Measurements from ENCODE around the gene TAF12. TPM values are rescaled to one million over a fixed set of nuclear protein-coding genes. Genes with fewer than 3 reads are reported as not detected.
"Not testable (repeated sequence)": the region's sequence is repeated elsewhere in the genome, so short reads cannot be mapped to it uniquely, and the experiment has no call there.

Gene TAF12
- total RNA-seq, 1 donor from 2014 or later, result 14.2 TPM

DNA sequence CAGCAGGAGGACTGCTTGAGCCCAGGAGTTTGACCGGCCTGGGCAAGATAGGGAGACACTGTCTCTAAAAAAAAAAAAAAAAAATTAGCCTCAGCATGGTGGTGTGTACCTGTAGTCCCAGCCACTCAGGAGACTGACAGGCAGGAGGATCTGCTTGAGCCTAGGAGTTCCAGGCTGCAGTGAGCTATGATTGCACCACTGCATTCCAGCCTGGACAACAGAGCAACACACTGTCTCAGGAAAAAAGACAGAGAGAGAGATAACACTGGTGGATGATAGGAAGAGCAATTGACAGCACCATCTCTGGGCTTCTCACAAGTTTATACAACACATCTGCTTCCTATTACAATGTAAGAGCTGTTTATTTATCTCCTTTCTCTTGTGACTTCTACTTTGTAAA, 3.2 kb upstream of the TAF12 start:
- Histone ChIP-seq H3K36me3 (no peaks in the 10 kb centered on the region), H3K27ac (peak overlapping the region; percentile 88), H3K9me3 (no peaks in the 10 kb centered on the region), H3K4me1 (peaks cover 43% of the 10 kb centered on the region), H3K4me3 (no peak overlapping the region), H3K27me3 (no peaks in the 10 kb centered on the region)
- DNase-seq (ENCODE audit: extremely low spot score in 2 of 2), result no peak
- intact Hi-C loops (cut with DNase I), result loop anchor here (10.0 kb wide), 2 partner anchors 89 to 229 kb away; partner anchors contain the start of gene YTHDF2
- TF ChIP-seq POLR2AphosphoS5 (IDR thresholded peaks at IDR 0.05; ENCODE audit: insufficient read depth in 1 of 2, low read depth in 1 of 2), result no peak
- TF ChIP-seq, protein P1, sequence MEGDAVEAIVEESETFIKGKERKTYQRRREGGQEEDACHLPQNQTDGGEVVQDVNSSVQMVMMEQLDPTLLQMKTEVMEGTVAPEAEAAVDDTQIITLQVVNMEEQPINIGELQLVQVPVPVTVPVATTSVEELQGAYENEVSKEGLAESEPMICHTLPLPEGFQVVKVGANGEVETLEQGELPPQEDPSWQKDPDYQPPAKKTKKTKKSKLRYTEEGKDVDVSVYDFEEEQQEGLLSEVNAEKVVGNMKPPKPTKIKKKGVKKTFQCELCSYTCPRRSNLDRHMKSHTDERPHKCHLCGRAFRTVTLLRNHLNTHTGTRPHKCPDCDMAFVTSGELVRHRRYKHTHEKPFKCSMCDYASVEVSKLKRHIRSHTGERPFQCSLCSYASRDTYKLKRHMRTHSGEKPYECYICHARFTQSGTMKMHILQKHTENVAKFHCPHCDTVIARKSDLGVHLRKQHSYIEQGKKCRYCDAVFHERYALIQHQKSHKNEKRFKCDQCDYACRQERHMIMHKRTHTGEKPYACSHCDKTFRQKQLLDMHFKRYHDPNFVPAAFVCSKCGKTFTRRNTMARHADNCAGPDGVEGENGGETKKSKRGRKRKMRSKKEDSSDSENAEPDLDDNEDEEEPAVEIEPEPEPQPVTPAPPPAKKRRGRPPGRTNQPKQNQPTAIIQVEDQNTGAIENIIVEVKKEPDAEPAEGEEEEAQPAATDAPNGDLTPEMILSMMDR (IDR thresholded peaks at IDR 0.05), result no peak

DNA sequence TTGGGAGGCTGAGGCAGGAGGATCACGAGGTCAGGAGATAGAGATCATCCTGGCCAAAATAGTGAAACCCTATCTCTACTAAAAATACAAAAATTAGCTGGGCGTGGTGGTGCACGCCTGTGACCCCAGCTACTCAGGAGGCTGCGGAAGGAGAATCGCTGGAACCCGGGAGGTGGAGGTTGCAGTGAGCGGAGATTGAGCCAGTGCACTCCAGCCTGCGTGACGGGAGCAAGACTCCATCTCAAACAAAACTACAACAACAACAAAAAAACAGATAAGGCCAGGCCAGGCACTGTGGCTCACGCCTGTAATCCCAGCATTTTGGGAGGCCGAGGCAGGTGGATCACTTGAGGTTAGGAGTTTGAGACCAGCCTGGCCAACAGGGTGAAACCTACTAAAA, 2.5 kb upstream of the TAF12 start:
- H3K4me3 ChIP-seq; H3K36me3 ChIP-seq; DNase-seq (ENCODE audit: extremely low spot score in 2 of 2); H3K27ac ChIP-seq; H3K27me3 ChIP-seq; H3K9me3 ChIP-seq: not testable (repeated sequence)
- peaks cover 50% of the 10 kb centered on the region for H3K4me1 ChIP-seq
- intact Hi-C loops (cut with DNase I), result loop anchor here (10.0 kb wide), 2 partner anchors 89 to 229 kb away; partner anchors contain the start of gene YTHDF2

DNA sequence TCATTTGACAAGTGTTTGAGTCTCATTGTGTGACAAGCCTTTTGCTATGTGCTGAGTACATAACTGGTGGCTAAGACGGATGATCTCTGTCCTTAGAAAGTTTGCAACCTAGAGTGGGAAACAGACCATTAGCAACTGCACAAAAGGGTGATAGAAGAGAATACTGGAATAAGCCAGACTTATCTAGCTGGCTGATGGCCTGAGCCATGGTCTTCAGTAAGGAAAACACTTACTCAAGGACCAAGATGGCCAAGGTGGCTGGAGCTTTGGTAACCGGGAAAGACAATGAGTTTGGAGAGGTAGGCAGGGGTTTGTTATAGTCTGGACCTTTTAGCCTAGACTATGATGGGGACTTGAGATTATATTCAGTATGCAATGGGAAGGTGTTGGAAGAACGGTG, 1.6 kb upstream of the TAF12 start:
- Histone ChIP-seq H3K4me3 (peak overlapping the region in 1 of 2 donors; percentile 92), H3K27me3 (no peaks in the 10 kb centered on the region), H3K9me3 (no peaks in the 10 kb centered on the region), H3K4me1 (peaks cover 58% of the 10 kb centered on the region), H3K36me3 (no peaks in the 10 kb centered on the region), H3K27ac (peak overlapping the region; percentile 90)
- intact Hi-C loops (cut with DNase I), result loop anchor here (10.0 kb wide), 2 partner anchors 90 to 230 kb away; partner anchors contain the start of gene YTHDF2
- TF ChIP-seq, protein P1 (IDR thresholded peaks at IDR 0.05), result no peak
- no peak for TF ChIP-seq POLR2AphosphoS5 (IDR thresholded peaks at IDR 0.05; ENCODE audit: insufficient read depth in 1 of 2, low read depth in 1 of 2)
- no peak for TF ChIP-seq POLR2A (IDR thresholded peaks at IDR 0.05)
- no peak for DNase-seq (ENCODE audit: extremely low spot score in 2 of 2)

DNA sequence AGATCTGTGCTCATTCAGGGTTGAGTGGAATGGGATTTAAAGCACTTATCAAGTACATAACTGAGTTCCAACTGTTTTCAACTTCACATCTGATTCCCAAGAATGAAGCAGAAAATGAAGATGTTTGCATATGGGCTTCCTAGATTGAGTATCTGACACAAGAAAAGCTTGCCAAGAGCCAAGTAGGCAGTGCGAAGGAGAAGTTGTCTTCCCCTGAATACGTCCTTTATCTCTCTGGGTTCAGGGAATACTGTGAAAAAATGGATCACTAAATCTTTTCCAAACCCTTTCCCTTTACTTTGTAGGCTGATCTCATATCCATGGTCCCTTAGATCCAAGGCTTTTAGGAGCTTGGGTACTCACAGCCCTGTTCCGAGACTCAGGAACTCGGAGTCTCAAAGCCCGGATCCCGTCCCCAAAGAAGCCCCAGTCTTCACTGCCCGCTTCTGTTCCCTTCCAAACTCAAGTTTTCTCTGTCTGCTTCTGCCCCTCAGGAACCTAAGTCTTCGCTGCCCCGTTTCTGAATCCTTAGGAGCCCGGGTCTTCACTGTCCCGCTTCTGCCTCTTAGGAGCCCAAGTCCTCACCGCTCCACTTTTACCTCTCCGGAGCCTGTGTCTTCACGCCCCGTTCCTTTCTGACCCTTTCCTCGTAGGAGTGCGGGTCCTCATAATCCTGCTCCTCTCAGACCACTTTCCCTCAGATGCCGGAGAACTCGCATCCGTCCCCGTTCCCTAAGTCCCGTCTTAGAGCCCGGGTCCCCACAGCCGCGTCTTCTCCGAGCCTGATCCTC, 616 bp downstream of the TAF12 start:
- Histone ChIP-seq H3K27me3 (no peaks in the 10 kb centered on the region), H3K9me3 (no peaks in the 10 kb centered on the region), H3K27ac (peak overlapping the region; percentile 90), H3K36me3 (no peaks in the 10 kb centered on the region), H3K4me1 (peaks cover 45% of the 10 kb centered on the region), H3K4me3 (peak overlapping the region; percentile 92)
- intact Hi-C loops (cut with DNase I), result loop anchor here (10.0 kb wide), 2 partner anchors 93 to 233 kb away; partner anchors contain the start of gene YTHDF2
- no peak for TF ChIP-seq POLR2A (IDR thresholded peaks at IDR 0.05)
- no peak for DNase-seq (ENCODE audit: extremely low spot score in 2 of 2)

DNA sequence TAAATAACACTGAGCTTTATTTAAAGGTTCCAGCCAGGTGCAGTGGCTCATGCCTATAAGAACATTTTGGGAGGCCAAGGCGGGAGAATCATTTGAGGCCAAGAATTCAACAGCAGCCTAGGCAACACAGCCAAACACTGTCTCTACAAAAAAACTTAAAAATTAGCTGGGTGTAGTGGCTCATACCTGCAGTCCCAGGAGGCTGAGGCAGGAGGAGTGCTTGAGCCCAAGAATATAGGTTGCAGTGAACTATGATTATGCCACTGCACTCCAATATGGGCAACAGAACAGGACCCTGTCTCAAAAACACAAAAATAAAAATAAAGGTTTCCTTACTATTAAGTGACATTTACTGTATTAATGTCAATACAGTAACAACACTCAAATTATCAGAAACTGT, 2.1 kb downstream of the TAF12 start:
- intact Hi-C loops (cut with DNase I), result loop anchor here (10.0 kb wide), 2 partner anchors 94 to 234 kb away; partner anchors contain the start of gene YTHDF2
- DNase-seq (ENCODE audit: extremely low spot score in 2 of 2), result no peak
- Histone ChIP-seq H3K4me3 (no peak overlapping the region), H3K36me3 (no peaks in the 10 kb centered on the region), H3K27ac (no peak overlapping the region), H3K4me1 (peaks cover 44% of the 10 kb centered on the region), H3K9me3 (no peaks in the 10 kb centered on the region), H3K27me3 (no peaks in the 10 kb centered on the region)
- TF ChIP-seq POLR2AphosphoS5 (IDR thresholded peaks at IDR 0.05; ENCODE audit: insufficient read depth in 1 of 2, low read depth in 1 of 2) (no peak), POLR2A (IDR thresholded peaks at IDR 0.05) (no peak)
- TF ChIP-seq, protein P1 (IDR thresholded peaks at IDR 0.05), result no peak

DNA sequence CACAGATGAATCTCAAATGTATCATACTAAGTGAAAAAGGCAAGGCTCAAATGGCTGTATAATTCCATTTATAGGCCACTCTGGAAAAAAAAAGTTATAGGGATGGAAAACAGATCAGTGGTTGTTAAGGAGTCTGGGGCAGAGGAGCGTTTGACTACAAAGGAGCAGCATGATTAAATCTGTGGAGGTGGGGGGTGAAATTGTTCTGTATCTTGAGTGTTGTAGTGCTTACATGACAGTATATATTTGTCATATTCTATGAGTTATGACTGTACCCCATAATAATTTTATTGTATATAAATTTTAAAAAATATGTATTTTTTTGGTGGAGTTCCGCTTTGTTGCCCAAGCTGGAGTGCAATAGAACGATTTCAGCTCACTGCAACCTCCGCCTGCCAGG, 10.3 kb downstream of the TAF12 start:
- intact Hi-C loops (cut with DNase I), result no loop called here
- Histone ChIP-seq H3K27me3 (no peaks in the 10 kb centered on the region), H3K4me3 (no peak overlapping the region), H3K4me1 (no peaks in the 10 kb centered on the region), H3K27ac (no peak overlapping the region), H3K36me3 (no peaks in the 10 kb centered on the region), H3K9me3 (no peaks in the 10 kb centered on the region)
- DNase-seq (ENCODE audit: extremely low spot score in 2 of 2), result no peak
- no peak for TF ChIP-seq POLR2AphosphoS5 (IDR thresholded peaks at IDR 0.05; ENCODE audit: insufficient read depth in 1 of 2, low read depth in 1 of 2)
- TF ChIP-seq, protein P1 (IDR thresholded peaks at IDR 0.05), result no peak
- no peak for TF ChIP-seq POLR2A (IDR thresholded peaks at IDR 0.05)
